Measurements from ENCODE around the gene SETX.
A peak's percentile ranks its signal among the peaks of the same experiment; 100 is the strongest.
"Not testable (repeated sequence)": the region's sequence is repeated elsewhere in the genome, so short reads cannot be mapped to it uniquely, and the experiment has no call there.

Gene SETX

DNA sequence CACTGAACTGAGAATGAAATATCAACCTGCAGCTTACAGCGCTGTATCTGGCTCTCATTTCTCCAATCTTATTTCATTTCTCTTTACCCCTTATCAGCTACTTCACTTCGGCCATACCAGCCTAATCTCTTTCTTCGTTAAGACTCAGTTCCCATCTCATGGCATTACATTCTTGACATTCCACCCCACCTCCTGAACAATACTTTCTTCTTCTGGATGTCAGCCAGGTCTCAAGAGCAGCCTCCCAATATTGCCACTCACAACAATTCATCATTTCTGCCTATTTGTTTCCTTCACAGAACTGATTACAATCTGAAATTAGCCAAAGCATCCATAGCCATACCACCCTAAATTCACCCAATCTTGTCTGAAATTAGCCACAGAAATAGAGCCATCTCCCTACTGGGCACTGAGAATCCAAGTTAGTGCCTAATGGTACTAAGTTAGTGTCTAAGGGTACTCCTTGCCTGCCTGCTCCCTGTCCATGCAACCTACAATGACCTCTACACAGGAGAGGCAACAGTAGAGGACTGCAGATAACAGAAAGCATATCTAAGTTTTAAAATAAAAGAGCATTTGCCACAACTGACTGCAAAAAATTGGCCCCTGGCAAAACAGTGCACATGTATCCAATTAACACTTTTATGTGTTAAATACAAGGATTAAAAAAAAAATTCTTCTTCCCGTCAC is 35.2 kb downstream of the SETX start:
- Mint-ChIP-seq H3K4me3 (no peak overlapping the region), H3K27ac (no peak overlapping the region), H3K9me3 (no peaks in the 10 kb centered on the region), H3K27me3 (no peaks in the 10 kb centered on the region), H3K4me1 (peaks cover 30% of the 10 kb centered on the region)
- ATAC-seq (no peak), DNase-seq (no peak)

DNA sequence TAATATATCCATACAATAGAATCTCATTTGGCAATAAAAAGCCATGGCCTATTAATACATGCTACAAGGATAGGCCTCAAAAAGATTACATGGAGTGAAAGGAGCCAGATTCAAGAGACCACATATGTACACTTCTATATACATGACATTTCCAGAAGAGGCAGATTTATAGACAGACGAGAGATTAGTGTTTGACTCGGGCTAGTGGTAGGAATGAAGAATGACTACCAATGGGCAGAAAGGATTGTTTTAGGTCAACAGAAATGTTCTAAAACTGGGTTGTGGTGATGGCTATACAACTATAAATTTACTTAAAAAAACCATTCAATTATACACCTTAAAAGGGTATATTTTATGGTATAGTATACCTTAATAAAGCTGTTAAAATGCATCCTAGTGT is 41.9 kb downstream of the SETX start:
- H3K4me1 Mint-ChIP-seq, result no peaks in the 10 kb centered on the region
- ATAC-seq (no peak), DNase-seq (no peak)
- H3K27ac Mint-ChIP-seq, result no peak overlapping the region
- no peaks in the 10 kb centered on the region for H3K27me3 Mint-ChIP-seq
- H3K9me3 Mint-ChIP-seq, result no peaks in the 10 kb centered on the region
- H3K4me3 Mint-ChIP-seq, result no peak overlapping the region

DNA sequence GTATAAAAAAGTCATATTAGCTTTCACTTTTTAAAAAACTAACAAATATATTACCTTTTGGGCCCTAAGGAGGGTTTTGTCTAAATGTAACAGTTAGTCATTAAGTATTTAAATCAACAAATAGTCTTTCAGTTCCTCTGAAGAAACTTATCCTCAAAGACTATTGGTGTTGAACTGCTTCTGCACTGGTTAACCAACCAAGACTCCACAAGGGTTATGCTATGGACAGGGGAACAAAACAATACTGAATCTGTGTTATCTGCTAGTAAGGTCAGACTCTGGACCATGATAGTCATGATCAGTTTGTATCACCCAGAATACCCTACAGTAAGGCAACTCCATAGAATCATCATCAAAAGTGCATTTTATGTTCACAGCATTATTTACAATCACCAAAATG is 42.4 kb downstream of the SETX start:
- H3K4me3 Mint-ChIP-seq, result no peak overlapping the region
- H3K27me3 Mint-ChIP-seq, result no peaks in the 10 kb centered on the region
- no peak for ATAC-seq
- H3K4me1 Mint-ChIP-seq, result no peaks in the 10 kb centered on the region
- no peaks in the 10 kb centered on the region for H3K9me3 Mint-ChIP-seq
- no peak overlapping the region for H3K27ac Mint-ChIP-seq
- no peak for DNase-seq

DNA sequence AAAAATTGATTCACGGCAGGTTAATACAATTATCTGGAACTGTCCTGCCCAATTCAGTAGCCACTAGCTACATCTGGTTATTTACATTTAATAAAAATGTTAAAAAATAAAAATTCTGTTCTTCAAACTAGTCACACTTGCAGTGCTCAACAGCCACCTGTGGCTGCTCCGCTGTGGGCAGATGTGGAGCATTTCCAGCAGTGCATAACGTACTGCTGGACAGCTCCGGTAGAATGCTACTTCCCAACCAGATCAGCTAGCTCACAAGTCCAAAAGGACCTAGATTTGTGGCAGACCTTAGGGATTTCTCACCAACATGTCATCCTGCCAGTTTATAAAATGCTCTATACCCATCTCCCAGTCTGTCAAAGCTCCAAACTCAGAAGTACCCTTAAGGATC is 42.8 kb downstream of the SETX start:
- no peak for DNase-seq
- no peak overlapping the region for H3K4me3 Mint-ChIP-seq
- no peaks in the 10 kb centered on the region for H3K4me1 Mint-ChIP-seq
- ATAC-seq, result no peak
- no peaks in the 10 kb centered on the region for H3K27me3 Mint-ChIP-seq
- no peak overlapping the region for H3K27ac Mint-ChIP-seq
- H3K9me3 Mint-ChIP-seq, result no peaks in the 10 kb centered on the region

DNA sequence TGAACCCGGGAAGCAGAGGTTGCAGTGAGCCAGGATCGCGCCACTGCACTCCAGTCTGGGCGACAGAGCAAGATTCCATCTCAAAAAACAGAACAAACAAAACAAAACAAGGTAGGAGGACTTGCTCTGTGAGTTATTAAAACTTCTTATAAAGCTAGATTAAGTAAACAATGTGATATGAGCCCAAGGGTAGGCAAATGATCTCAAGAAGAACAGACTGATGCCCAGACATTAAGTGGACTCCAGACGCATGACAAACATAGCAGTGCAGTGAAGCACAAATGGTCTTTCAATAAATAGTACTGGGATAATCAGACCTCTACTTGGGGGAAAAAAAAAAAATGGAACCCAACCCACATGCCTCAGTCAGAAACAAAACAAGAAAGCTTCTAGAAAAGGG is 45.7 kb downstream of the SETX start:
- Mint-ChIP-seq H3K27me3 (no peaks in the 10 kb centered on the region), H3K4me1 (peaks cover 4% of the 10 kb centered on the region), H3K27ac (no peak overlapping the region), H3K9me3 (no peaks in the 10 kb centered on the region), H3K4me3 (no peak overlapping the region)
- ATAC-seq, result no peak
- no peak for DNase-seq

DNA sequence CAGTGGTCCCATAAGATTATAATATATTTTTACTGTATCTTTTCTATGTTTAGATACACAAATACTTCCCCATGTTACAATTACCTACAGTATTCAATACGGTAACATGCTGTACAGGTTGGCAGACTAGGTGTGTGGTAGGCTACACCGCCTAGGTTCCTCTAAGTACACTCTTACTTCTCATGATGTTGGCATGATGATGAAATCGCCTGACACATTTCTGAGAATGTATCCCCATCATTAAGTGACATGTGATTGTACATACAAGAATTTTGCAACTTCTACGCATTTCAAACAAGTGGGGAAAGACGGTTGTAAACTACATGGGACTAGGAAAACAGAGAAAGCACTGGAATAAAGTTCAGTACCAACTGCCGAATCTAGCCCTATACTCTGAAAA is 53.3 kb downstream of the SETX start:
- Mint-ChIP-seq H3K27ac (peak overlapping the region in 1 of 2 donors; percentile 50), H3K9me3 (no peaks in the 10 kb centered on the region), H3K4me3 (no peak overlapping the region), H3K4me1 (peaks cover 9% of the 10 kb centered on the region), H3K27me3 (no peaks in the 10 kb centered on the region)
- ATAC-seq (no peak), DNase-seq (no peak)

DNA sequence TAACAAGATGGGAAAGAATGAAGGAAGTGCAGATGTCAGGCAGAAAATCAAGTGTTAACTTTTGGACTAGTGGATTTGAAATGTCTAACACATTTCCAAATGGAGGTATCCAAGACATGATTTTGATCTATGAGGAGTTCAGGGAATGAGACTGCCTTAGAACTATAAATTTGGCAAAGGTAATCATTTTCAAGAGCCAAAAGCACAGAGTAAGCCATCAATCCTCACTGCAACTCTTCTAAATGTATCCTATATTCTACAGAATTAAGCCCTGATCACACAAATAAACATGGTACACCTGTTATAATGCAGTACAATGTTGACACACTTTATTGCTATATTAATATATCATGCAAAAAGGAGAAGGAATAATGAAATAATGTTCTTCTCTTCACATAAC is 55.6 kb downstream of the SETX start:
- DNase-seq, result no peak
- H3K27ac Mint-ChIP-seq, result no peak overlapping the region
- H3K27me3 Mint-ChIP-seq, result no peaks in the 10 kb centered on the region
- no peaks in the 10 kb centered on the region for H3K9me3 Mint-ChIP-seq
- H3K4me3 Mint-ChIP-seq, result no peak overlapping the region
- ATAC-seq, result no peak
- peaks cover 8% of the 10 kb centered on the region for H3K4me1 Mint-ChIP-seq

DNA sequence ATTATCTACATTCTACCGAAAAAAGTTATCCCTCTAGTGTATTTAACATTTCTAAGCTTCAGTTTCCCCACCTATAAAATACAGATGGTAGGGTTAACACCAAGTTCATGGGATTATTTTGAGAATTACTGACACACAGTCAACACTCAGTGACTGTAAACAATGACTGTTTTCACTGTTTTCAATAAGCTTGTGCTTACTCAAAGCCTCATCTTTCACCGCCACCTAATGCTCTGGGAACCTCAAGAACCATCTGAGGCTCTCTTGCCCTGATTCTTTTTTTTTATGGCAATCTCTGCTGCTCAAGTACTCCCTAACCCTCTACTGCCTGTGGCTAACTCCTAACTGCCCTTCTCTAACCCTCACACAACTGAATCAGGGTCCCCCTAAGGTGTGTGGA is 59.6 kb downstream of the SETX start:
- peaks cover 16% of the 10 kb centered on the region for H3K4me1 Mint-ChIP-seq
- ATAC-seq (no peak), DNase-seq (no peak)
- no peaks in the 10 kb centered on the region for H3K27me3 Mint-ChIP-seq
- peak overlapping the region in 1 of 2 donors; percentile 20 for H3K27ac Mint-ChIP-seq
- H3K9me3 Mint-ChIP-seq, result no peaks in the 10 kb centered on the region
- H3K4me3 Mint-ChIP-seq, result no peak overlapping the region

DNA sequence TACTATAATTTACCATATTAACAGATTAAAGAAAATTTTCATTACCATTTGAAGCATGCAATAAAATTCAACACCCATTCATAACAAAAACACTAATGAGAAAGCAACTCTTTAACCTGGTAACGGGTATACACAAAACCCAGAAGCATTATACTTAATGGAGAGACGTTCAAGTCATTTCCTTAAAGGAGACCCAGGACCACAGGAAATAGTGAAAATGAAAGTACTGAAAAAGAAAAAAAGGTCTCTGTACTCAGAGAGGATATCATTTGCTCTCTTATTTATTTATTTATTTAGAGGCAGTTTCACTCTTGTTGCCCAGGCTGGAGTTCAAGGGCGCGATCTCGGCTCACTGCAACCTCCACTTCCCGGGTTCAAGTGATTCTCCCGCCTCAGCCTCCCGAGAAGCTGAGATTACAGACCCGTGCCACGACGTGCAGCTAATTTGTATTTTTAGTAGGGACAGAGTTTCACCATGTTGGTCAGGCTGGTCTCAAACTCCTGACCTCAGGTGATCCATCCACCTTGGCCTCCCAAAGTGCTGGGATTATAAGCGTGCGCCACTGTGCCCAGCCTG is 61.6 kb downstream of the SETX start:
- H3K27me3 Mint-ChIP-seq, result no peaks in the 10 kb centered on the region
- H3K27ac Mint-ChIP-seq, result no peak overlapping the region
- ATAC-seq, result peak; percentile 82
- peak overlapping the region in 1 of 2 donors; percentile 51 for H3K4me3 Mint-ChIP-seq
- no peaks in the 10 kb centered on the region for H3K9me3 Mint-ChIP-seq
- no peak for DNase-seq
- peaks cover 25% of the 10 kb centered on the region for H3K4me1 Mint-ChIP-seq

DNA sequence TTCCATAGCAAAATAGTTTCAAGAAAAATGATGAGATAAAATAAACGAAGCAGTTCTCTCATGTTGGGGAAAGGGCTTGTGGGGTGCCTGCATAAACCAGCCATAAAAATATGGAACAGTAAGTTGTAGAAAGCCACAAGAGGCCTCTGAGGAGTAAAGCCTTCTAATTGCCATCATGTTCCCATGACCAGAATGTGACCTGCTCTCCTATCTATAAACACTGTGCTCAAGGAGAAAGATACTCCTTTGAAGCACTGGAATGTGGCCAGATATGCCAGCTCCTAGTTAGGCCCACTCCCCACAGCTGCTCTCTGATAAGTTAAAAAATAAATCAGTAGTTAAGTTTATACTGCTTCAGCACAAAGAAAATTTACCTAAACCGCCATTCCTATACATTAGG is 65.8 kb downstream of the SETX start:
- H3K4me3 Mint-ChIP-seq, result no peak overlapping the region
- H3K27me3 Mint-ChIP-seq, result no peaks in the 10 kb centered on the region
- peak overlapping the region in 1 of 2 donors; percentile 89 for H3K27ac Mint-ChIP-seq
- ATAC-seq (no peak), DNase-seq (no peak)
- no peaks in the 10 kb centered on the region for H3K9me3 Mint-ChIP-seq
- peaks cover 21% of the 10 kb centered on the region for H3K4me1 Mint-ChIP-seq

DNA sequence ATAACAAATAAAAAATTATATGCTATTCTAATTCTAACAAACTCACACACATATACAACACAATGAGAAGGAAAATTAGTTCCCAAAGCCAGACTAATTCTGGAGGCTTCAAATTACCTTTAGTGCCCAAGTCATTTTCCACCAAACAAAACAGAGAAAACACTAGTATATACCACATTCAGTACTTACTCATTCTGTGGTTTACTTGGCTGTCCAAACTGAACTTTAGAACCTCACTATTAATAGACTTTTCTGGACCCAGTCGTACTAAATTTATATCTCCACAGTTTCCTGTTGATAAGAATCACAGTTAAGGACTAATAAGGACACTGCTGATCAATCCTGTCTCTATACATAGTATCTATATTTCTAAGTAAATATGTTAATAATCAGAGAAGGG is 66.4 kb downstream of the SETX start:
- DNase-seq, result no peak
- H3K27me3 Mint-ChIP-seq, result no peaks in the 10 kb centered on the region
- no peaks in the 10 kb centered on the region for H3K9me3 Mint-ChIP-seq
- ATAC-seq, result no peak
- H3K4me1 Mint-ChIP-seq, result peaks cover 23% of the 10 kb centered on the region
- H3K27ac Mint-ChIP-seq, result peak overlapping the region in 1 of 2 donors; percentile 38
- H3K4me3 Mint-ChIP-seq, result no peak overlapping the region

DNA sequence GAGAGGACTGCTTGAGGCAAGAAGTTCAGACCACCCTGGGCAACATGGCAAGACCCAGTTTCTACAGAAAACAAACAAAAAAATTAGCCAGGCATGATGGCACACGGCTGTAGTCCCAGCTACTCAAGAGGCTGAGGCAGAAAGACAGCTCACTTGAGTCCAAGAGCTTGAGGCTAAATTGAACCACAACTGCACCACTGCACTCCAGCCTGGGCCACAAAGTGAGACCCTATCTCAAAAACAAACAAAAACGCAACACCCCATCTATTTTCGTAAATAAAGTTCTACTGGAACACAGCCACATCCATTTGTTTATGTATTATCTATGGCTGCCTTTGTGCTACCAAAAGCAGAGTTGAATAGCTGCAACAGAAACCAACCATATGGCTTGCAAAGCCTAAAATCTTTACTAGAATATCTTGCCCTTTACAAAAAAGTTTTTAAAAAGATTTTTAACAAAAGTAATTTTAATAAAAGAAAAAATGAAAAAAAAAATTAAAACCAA is 67.5 kb downstream of the SETX start:
- H3K4me1 Mint-ChIP-seq, result peaks cover 15% of the 10 kb centered on the region

DNA sequence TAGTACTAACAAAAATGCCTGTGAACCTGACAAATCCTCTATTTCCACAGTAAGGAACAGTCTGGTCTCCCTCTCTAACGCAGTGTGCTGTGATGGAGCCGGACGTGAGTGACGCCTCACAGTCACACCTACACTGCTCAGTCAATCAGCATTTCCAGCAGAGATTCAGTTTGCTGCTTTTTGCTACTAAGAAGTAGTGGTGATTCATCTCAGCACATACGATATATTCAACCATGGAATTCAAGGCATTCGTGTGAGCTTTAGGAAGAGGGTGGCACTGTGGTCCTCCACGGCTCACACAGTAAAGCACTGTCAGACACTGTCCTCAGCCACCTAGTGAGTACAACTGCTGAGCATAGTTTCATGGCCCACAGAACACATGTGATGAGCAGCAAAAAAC is 70.9 kb downstream of the SETX start:
- Mint-ChIP-seq H3K9me3 (no peaks in the 10 kb centered on the region), H3K4me1 (peaks cover 8% of the 10 kb centered on the region), H3K4me3 (no peak overlapping the region), H3K27ac (peak overlapping the region; percentile 37 to 79), H3K27me3 (no peaks in the 10 kb centered on the region)
- ATAC-seq (no peak), DNase-seq (no peak)

More for the DNA sequence above, 67.5 kb downstream of the SETX start:
- ATAC-seq (no peak), DNase-seq (no peak)
- Mint-ChIP-seq H3K27me3 (no peaks in the 10 kb centered on the region), H3K27ac (no peak overlapping the region), H3K4me3 (no peak overlapping the region), H3K9me3 (no peaks in the 10 kb centered on the region)

DNA sequence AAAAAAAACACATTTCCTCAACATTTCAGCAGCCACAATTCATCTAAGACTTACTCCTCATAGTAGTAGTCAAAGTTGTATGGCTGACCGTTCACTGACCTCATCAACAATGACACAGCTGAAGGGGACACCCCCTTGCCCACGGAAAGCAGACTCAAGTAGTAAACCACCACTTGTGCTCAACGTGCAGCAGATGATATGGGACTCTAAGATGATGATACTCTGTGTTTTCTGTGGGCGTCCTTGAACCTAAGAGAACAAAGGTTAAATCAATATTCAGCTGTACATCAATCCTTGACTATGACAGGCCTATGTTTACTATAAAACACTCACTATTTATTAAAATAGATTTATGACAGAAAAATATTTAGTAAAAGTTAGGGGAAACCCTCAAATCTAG is 71.6 kb downstream of the SETX start:
- peaks cover 6% of the 10 kb centered on the region for H3K4me1 Mint-ChIP-seq
- no peak overlapping the region for H3K4me3 Mint-ChIP-seq
- no peak overlapping the region for H3K27ac Mint-ChIP-seq
- DNase-seq (peak in 1 of 2 donors; percentile 35), ATAC-seq (peak; percentile 90)
- no peaks in the 10 kb centered on the region for H3K27me3 Mint-ChIP-seq
- H3K9me3 Mint-ChIP-seq, result no peaks in the 10 kb centered on the region

DNA sequence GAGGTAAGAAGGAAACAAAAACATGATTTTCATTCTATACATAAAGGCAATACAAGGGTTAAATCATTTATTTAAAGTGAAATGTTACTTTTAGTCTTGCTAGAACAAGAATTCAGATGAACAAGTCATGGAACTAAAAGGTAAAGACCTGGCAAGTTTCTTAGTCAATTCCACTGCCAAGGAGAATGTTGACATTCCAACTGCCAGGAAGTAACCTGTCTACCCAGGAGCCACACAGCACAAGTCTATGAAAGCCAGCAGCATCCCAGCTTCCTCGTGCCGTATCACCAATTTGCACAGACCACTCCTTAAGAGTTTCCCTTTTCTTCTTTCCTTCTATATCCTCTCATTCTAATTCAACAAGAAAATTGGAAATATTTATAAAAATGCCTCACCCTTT is 79.9 kb downstream of the SETX start:
- Mint-ChIP-seq H3K27me3 (no peaks in the 10 kb centered on the region), H3K9me3 (peaks cover 0 to 7% of the 10 kb centered on the region in 2 donors), H3K4me3 (no peak overlapping the region), H3K27ac (no peak overlapping the region), H3K4me1 (no peaks in the 10 kb centered on the region)
- ATAC-seq, result no peak
- DNase-seq, result no peak

DNA sequence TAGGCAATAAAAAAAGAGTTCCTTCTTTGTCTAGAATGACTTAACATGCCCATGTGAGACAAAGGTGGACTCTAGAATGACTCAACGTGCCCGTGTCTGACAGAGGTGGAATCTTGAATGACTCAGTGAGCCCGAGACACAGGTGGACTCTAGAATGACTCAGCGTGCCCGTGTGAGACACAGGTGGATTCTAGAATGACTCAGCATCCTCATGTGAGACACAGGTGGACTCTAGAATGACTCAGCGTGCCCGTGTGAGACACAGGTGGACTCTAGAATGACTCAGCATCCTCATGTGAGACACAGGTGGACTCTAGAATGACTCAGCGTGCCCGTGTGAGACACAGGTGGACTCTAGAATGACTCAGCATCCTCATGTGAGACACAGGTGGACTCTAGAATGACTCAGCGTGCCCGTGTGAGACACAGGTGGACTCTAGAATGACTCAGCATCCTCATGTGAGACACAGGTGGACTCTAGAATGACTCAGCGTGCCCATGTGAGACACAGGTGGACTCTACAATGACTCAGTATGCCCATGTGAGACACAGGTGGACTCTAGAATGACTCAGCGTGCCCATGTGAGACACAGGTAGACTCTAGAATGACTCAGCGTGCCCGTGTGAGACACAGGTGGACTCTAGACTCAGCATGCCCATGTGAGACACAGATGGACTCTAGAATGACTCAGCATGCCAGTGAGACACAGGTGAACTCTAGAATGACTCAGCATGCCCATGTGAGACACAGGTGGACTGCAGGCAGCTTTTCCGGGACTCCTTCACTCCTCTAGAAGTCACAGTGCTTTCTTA is 84.9 kb downstream of the SETX start:
- not testable (repeated sequence) for H3K4me1 Mint-ChIP-seq, H3K27me3 Mint-ChIP-seq, H3K4me3 Mint-ChIP-seq, H3K9me3 Mint-ChIP-seq
- peak overlapping the region in 1 of 2 donors; percentile 90 for H3K27ac Mint-ChIP-seq
- DNase-seq (peak in 1 of 2 donors; percentile 46), ATAC-seq (peak; percentile 52)
